Measurements from ENCODE around the gene TMEM40. TPM values are rescaled to one million over a fixed set of nuclear protein-coding genes. Genes with fewer than 3 reads are reported as not detected.

The TMEM40 gene
- total RNA-seq, 1 experiment from 2014 or later = not detected

GRCh38 chr3:12719984-12720898, 38.8 kb downstream of the TMEM40 start:
- Histone ChIP-seq H3K9ac (ENCODE audit: extremely low read depth, insufficient read length, low read length) (no peak overlapping the region), H2BK5ac (ENCODE audit: insufficient read length, low read length) (no peak overlapping the region), H3K56ac (ENCODE audit: insufficient read length, low read depth, low read length) (no peak overlapping the region), H4K91ac (ENCODE audit: insufficient read length, low read depth, low read length) (no peak overlapping the region), H3K4ac (ENCODE audit: low read depth, low read length) (no peak overlapping the region), H2BK12ac (ENCODE audit: insufficient read length, low read depth, low read length) (no peak overlapping the region), H2BK15ac (ENCODE audit: low read depth, low read length) (no peak overlapping the region), H3K4me2 (ENCODE audit: insufficient read depth, insufficient read length, low read length) (no peak overlapping the region), H4K5ac (ENCODE audit: insufficient read length, low read depth, low read length) (no peak overlapping the region), H2BK20ac (ENCODE audit: low read depth, low read length, poor library complexity, severe bottlenecking) (no peak overlapping the region), H3K18ac (ENCODE audit: insufficient read length, low read depth, low read length) (no peak overlapping the region), H3K4me1 (ENCODE audit: insufficient read depth, low read length) (no peaks in the 10 kb centered on the region), H3K14ac (ENCODE audit: insufficient read depth, low read length) (no peak overlapping the region), H2BK120ac (ENCODE audit: low read depth, low read length, poor library complexity, severe bottlenecking) (no peak overlapping the region), H3K23ac (ENCODE audit: insufficient read length, low read depth, low read length) (no peak overlapping the region), H3K9me3 (ENCODE audit: control insufficient read depth, low read depth, low read length) (no peaks in the 10 kb centered on the region), H3T11ph (ENCODE audit: low read length) (no peak overlapping the region), H2AFZ (ENCODE audit: low read length) (no peak overlapping the region), H3K79me1 (ENCODE audit: insufficient read depth, low read depth, low read length, poor library complexity, severe bottlenecking) (no peaks in the 10 kb centered on the region), H3K27me3 (ENCODE audit: insufficient read depth, low read length) (no peaks in the 10 kb centered on the region), H2AK5ac (ENCODE audit: insufficient read length, low read length) (no peak overlapping the region), H3K23me2 (ENCODE audit: insufficient read length, low read depth, low read length, poor library complexity, severe bottlenecking) (no peaks in the 10 kb centered on the region), H4K8ac (replicated peaks; ENCODE audit: insufficient read length, low read depth, low read length) (no peak overlapping the region), H4K20me1 (ENCODE audit: control insufficient read depth, insufficient read depth, insufficient read length) (no peaks in the 10 kb centered on the region), H3K79me2 (ENCODE audit: insufficient read depth, low read length) (no peaks in the 10 kb centered on the region), H3K27ac (ENCODE audit: insufficient read length, low read depth, low read length) (no peak overlapping the region)
- peak; percentile 92 for TF ChIP-seq CTCF (conservative IDR thresholded peaks at IDR 0.05)
- peaks cover 2% of the 10 kb centered on the region; the same call in 1 of the 2 replicates for H3K27me3 Mint-ChIP-seq (ENCODE audit: low read depth)
- WGBS (ENCODE audit: extremely low coverage, insufficient read length, low lambda C conversion rate) = no CpG with 5 or more reads among the region's 17 CpGs
- no peaks in the 10 kb centered on the region for H3K9me3 Mint-ChIP-seq
- peak; percentile 82 for DNase-seq
- no peak overlapping the region for H3K27ac Mint-ChIP-seq
- peak overlapping the region in 1 of 2 experiments; percentile 63; a peak in 2 of 5 replicates for H3K4me3 Mint-ChIP-seq
- H3K4me1 Mint-ChIP-seq = peaks cover 0 to 5% of the 10 kb centered on the region in 2 experiments; a peak in 2 of 4 replicates
- H3K36me3 Mint-ChIP-seq (ENCODE audit: insufficient read depth in 1 of 3, low read depth in 3 of 3) = no peaks in the 10 kb centered on the region; a peak in 2 of 7 replicates

All from H9 (cell line).